GM10266 (cell line): ENCODE results near the gene UBR4.

Experiments used
- DNase-seq: peaks from one replicate; pipeline ENCODE4 v3.0.0; 2012; ENCODE audit errors: extremely low spot score
- TF ChIP-seq, protein P1 (sequence below): IDR thresholded peaks from 2 replicates; pipeline ENCODE4 v1.5.1; 2012; ENCODE audit warnings: mild to moderate bottlenecking, low read depth; ENCODE audit not compliant: control insufficient read depth, insufficient read depth; ENCODE audit errors: missing control alignments

UBR4 gene

DNA sequence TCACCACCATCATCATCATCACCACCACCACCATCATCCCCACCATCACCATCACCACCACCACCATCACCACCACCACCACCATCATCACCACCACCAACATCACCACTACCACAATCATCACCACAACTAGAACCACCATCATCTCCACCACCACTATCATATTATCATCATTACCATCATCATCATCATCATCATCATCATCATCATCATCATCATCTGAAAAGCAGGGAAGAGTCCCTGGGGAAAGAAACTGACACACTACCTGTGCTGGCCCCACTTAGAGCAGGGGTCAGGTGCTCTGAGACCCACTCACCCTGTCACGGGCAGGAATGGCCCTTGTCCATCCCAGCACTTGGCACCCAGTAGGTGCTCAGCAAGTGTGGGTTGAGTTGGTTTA lies 148.7 kb downstream of the UBR4 start:
- TF ChIP-seq, protein P1, sequence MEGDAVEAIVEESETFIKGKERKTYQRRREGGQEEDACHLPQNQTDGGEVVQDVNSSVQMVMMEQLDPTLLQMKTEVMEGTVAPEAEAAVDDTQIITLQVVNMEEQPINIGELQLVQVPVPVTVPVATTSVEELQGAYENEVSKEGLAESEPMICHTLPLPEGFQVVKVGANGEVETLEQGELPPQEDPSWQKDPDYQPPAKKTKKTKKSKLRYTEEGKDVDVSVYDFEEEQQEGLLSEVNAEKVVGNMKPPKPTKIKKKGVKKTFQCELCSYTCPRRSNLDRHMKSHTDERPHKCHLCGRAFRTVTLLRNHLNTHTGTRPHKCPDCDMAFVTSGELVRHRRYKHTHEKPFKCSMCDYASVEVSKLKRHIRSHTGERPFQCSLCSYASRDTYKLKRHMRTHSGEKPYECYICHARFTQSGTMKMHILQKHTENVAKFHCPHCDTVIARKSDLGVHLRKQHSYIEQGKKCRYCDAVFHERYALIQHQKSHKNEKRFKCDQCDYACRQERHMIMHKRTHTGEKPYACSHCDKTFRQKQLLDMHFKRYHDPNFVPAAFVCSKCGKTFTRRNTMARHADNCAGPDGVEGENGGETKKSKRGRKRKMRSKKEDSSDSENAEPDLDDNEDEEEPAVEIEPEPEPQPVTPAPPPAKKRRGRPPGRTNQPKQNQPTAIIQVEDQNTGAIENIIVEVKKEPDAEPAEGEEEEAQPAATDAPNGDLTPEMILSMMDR, result no peak
- DNase-seq, result no peak

DNA sequence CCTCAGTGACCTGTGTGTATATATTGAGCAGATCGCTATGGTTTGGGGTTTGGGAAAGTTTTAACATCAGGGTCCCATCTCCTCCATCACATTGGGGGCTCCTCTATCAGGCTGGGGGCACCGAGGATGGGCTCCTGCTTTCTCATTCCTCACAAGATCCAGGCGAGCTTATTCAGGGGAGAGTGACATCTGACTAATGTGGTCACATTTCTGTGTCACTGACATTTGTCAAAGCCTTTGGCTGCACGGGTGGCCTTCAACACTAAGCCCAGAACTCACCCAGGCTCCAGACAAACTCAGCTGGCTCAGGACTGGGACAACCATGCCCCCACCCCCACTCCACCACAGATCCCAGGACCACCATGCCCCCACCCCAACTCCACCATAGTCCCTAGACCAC lies 150.3 kb downstream of the UBR4 start:
- TF ChIP-seq, protein P1, result no peak
- no peak for DNase-seq

DNA sequence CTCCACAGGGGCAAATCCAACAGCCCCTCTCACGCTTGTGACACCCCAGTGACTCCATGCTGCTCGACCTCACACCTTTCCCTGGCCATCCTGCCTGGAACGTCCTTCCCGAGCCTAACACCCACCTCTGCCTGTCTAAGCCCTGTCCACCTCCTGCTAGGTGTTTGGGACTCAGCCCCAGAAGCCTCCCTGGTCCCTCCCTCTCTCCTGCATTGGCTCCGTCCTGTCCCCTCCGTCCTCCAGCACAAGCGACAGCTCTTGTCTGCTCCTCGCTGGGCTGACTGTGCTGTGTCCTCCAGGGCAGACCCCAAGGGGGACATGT lies 151.6 kb downstream of the UBR4 start:
- TF ChIP-seq, protein P1, result no peak

DNA sequence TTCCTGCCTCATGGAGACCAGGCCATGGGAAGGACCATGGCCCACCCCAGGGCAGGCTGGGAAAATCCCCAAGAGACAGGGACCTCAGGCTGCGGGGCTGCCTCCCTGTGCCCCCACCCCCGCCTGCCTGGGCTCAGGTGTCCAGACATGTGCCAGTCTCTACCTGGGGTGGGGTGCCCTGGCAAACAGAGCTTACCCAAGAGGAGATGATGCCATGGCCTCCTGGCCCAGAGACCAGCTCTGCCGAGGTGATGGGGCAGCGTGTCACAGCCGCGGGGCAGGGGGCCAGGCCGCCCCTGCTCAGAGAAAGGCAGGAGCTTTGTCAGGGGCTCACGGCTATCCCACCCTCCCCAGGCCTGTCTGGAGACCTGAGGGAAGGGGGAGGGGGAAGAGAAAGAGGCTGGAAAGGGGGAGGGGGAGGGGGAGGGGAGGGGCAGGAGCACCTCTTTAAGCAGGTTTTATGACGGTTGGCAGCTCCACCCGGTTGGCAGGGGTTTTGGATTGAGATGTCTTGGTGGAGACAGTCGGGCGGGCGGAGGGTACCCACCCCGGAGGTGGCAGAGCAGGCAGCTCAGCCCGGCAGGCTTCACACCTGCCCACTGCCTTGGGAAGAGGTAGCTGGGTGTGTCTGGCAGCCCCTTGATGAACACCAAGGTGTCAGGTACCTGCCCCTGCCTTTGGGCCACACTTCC lies 152.1 kb downstream of the UBR4 start:
- TF ChIP-seq, protein P1, result no peak
- no peak for DNase-seq

More for the DNA sequence above, 151.6 kb downstream of the UBR4 start:
- no peak for DNase-seq

DNA sequence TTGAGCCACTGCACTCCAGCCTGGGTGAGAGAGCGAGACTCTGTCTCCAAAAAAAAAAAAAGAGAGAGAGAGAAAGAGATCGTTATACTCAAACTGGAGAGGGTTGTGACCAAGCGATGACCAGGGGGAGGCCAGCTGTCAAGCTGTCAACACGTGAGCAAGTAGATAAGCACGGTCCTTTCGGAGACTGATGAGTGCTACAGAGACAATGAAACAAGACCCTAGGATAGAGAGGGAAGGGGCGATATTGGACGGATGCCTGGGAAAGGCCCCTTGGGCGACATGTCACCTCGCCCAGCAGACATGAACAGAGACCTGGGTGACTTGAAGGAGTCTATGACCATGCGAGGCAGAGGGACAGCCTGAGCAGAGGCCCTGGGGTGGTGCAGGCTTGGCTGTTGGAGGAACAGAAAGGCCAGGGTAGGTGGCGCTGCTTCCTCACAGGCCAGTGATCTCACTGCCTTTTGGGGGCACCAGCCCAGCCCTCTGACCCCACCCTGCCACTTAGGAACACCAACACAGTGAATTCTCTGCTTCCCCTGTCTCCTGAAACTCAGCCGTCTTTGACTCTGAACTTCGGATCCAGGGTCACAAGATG lies 152.8 kb downstream of the UBR4 start:
- no peak for DNase-seq
- TF ChIP-seq, protein P1, result no peak

DNA sequence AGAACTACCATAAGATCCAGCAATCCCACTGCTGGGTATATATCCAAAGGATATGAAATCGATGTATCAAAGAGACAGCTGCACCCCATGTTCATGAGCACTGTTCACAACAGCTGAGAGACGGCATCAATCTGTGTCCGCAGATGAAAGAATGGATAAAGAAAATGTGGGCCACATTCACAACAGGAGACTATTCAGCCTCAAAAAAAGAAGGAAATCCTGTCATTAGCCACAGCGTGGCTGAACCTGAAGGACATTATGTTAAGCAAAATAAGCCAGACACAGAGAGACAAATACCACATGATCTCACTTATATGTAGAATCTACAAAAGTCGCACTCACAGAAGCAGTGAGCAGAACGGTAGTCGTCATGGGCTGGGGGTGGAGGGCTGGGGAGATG lies 154.4 kb downstream of the UBR4 start:
- DNase-seq, result no peak
- TF ChIP-seq, protein P1, result no peak

DNA sequence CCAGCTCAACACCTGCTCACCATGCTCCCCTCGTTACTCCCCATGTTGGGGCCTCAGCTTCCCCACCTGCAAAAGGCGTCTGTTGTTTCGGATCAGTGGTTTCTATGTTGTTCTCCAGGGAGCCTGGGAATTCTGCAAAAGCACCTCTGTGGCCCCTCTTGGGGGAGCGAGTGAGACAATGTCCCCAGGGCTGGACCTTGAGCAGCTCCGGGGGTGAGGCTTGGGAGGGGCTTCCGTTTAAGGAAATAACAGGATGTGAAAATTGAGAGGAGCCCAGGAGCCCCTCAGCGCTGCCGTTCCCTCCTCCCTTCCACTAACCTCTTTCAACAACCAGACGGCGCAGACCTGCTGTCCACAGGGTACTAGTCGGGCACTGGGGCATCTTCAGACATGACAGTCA lies 155.1 kb downstream of the UBR4 start:
- TF ChIP-seq, protein P1, result no peak
- DNase-seq, result no peak
